HG03097 (cell line): ENCODE data around the gene ROS1.

Source experiments
- ATAC-seq: cut with Tn5 transposase; IDR thresholded peaks from one replicate; pipeline ENCODE4 v1.9.1; 2021; ENCODE audit not compliant: unreplicated experiment, low FRiP score

The ROS1 gene

GRCh38 chr6:117326396-117326795 lies 99.3 kb downstream of the ROS1 start:
- ATAC-seq: no peak

- ATAC-seq: no peak
Observed at GRCh38 chr6:117317261-117317660, 108.5 kb downstream of the ROS1 start.

GRCh38 chr6:117311726-117312125 lies 114.0 kb downstream of the ROS1 start:
- no peak for ATAC-seq

GRCh38 chr6:117311310-117311709 lies 114.4 kb downstream of the ROS1 start:
- no peak for ATAC-seq

- no peak for ATAC-seq
Observed at GRCh38 chr6:117309611-117310010, 116.1 kb downstream of the ROS1 start.

- ATAC-seq: no peak
Observed at GRCh38 chr6:117309069-117309468, 116.7 kb downstream of the ROS1 start.

- no peak for ATAC-seq
Observed at GRCh38 chr6:117307655-117308054, 118.1 kb downstream of the ROS1 start.

GRCh38 chr6:117306227-117306790 lies 119.4 kb downstream of the ROS1 start:
- no peak for ATAC-seq

- no peak for ATAC-seq
Observed at GRCh38 chr6:117304446-117304845, 121.3 kb downstream of the ROS1 start.

GRCh38 chr6:117303323-117303722 lies 122.4 kb downstream of the ROS1 start:
- ATAC-seq: no peak

GRCh38 chr6:117298941-117299340 lies 126.8 kb downstream of the ROS1 start:
- no peak for ATAC-seq

- ATAC-seq: no peak
Observed at GRCh38 chr6:117290173-117290846, 135.4 kb downstream of the ROS1 start.

GRCh38 chr6:117288083-117288715 lies 137.5 kb downstream of the ROS1 start:
- no peak for ATAC-seq

GRCh38 chr6:117280922-117281321 lies 144.8 kb downstream of the ROS1 start:
- no peak for ATAC-seq

- no peak for ATAC-seq
Observed at GRCh38 chr6:117276778-117277316, 148.9 kb downstream of the ROS1 start.

GRCh38 chr6:117275711-117276110 lies 150.0 kb downstream of the ROS1 start:
- ATAC-seq: no peak

GRCh38 chr6:117275205-117275604 lies 150.5 kb downstream of the ROS1 start:
- ATAC-seq: no peak

- ATAC-seq: no peak
Observed at GRCh38 chr6:117272891-117273290, 152.9 kb downstream of the ROS1 start.

- ATAC-seq: no peak
Observed at GRCh38 chr6:117272032-117272866, 153.5 kb downstream of the ROS1 start.

- no peak for ATAC-seq
Observed at GRCh38 chr6:117270843-117271507, 154.8 kb downstream of the ROS1 start.
